Gastroesophageal sphincter (tissue), 3 donors: ENCODE data around the gene SUGCT.

Experiments
- CTCF ChIP-seq, 4 experiments: fragments of 200-600 bp in 2 of 4; fragments of 450-650 bp in 2 of 4; sonication (generic) in 1 of 4; IDR thresholded peaks; one replicate each; pipeline ENCODE4 v1.5.1; 2017 to 2019; ENCODE audit warnings: antibody characterized with exemption in 4 of 4, mild to moderate bottlenecking in 2 of 4, moderate library complexity in 2 of 4
- EP300 ChIP-seq: sonication (generic); formaldehyde crosslinking; IDR thresholded peaks from one replicate; pipeline ENCODE4 v1.6.1; 2017; ENCODE audit warnings: antibody characterized with exemption, mild to moderate bottlenecking
- POLR2A ChIP-seq, 2 donors: fragments of 450-650 bp; IDR thresholded peaks; one replicate each; pipeline ENCODE4 v1.6.1; 2017; ENCODE audit warnings: antibody characterized with exemption in 2 of 2, mild to moderate bottlenecking in 2 of 2, moderate library complexity in 1 of 2
- POLR2AphosphoS5 ChIP-seq: sonication (generic); formaldehyde crosslinking; IDR thresholded peaks from one replicate; pipeline ENCODE4 v1.6.1; 2017; ENCODE audit warnings: antibody characterized with exemption

DNA sequence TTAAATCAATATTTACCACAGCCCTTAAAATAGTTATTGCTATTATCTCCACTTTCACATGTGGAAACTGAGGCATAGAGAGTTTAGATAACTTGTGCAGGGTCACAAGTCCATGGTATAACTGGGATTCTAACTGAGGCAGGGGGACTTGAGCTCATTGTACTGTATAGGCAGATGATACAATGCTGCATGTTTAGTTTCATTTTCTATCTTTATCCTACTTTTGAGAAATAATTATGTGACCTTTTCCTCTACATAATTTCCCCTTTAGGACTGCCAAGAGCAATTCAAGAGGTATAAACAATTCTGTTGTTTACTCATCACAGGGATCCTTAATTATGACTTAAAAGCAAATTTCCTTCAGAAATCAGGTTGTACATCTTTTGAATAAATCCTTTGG lies 193.1 kb downstream of the SUGCT start:
- no peak for TF ChIP-seq CTCF (IDR thresholded peaks at IDR 0.05)
- TF ChIP-seq POLR2AphosphoS5, result no peak
- no peak for TF ChIP-seq POLR2A (IDR thresholded peaks at IDR 0.05)
- no peak for TF ChIP-seq EP300
